B cell (primary cell): ENCODE results near the gene DNAJB8.

ENCODE experiments used
- CTCF ChIP-seq: fragments of 200-600 bp; IDR thresholded peaks from one replicate; pipeline ENCODE4 v1.8.0; 2022; ENCODE audit warnings: antibody characterized with exemption, mild to moderate bottlenecking
- EZH2 ChIP-seq: IDR thresholded peaks from 2 replicates; pipeline ENCODE4 v1.6.1; 2012; ENCODE audit warnings: borderline replicate concordance, low read depth, mild to moderate bottlenecking, moderate library complexity, low read length; ENCODE audit not compliant: insufficient read depth, poor library complexity, severe bottlenecking

GRCh38 chr3:128515967-128516366, 49.3 kb upstream of the DNAJB8 start:
- TF ChIP-seq CTCF (no peak), EZH2 (no peak)
